ENCODE results near the gene FBXO39.

GRCh38 chr17:6775871-6776405 lies at the start of gene FBXO39:
- no peak for TF ChIP-seq EZH2 (IDR thresholded peaks at IDR 0.05; ENCODE audit: borderline replicate concordance, insufficient read depth, low read depth, low read length, poor library complexity, severe bottlenecking)
- no peak for TF ChIP-seq CTCF (IDR thresholded peaks at IDR 0.05)

Measured in B cell (primary cell).